ENCODE results near the gene CD28.

CD28 gene

GRCh38 chr2:203707530-203707929 is 1.1 kb downstream of the CD28 start:
- Histone ChIP-seq H3K4me1 (ENCODE audit: control insufficient read depth, insufficient read depth, low read length) (no peaks in the 10 kb centered on the region), H3K36me3 (ENCODE audit: control insufficient read depth, insufficient read depth, low read length) (no peaks in the 10 kb centered on the region), H3K27ac (ENCODE audit: low read depth, low read length) (no peak overlapping the region), H3K4me3 (ENCODE audit: low read length) (no peak overlapping the region), H3K9ac (ENCODE audit: low read length) (no peak overlapping the region), H3K27me3 (ENCODE audit: control insufficient read depth, insufficient read depth, low read length) (no peaks in the 10 kb centered on the region)

GRCh38 chr2:203708846-203709396 is 2.5 kb downstream of the CD28 start:
- Histone ChIP-seq H3K27ac (ENCODE audit: low read depth, low read length) (no peak overlapping the region), H3K4me1 (ENCODE audit: control insufficient read depth, insufficient read depth, low read length) (no peaks in the 10 kb centered on the region), H3K9ac (ENCODE audit: low read length) (no peak overlapping the region), H3K36me3 (ENCODE audit: control insufficient read depth, insufficient read depth, low read length) (no peaks in the 10 kb centered on the region), H3K27me3 (ENCODE audit: control insufficient read depth, insufficient read depth, low read length) (no peaks in the 10 kb centered on the region), H3K4me3 (ENCODE audit: low read length) (peak overlapping the region; percentile 5)

GRCh38 chr2:203709416-203710040 is 3.1 kb downstream of the CD28 start:
- Histone ChIP-seq H3K27ac (ENCODE audit: low read depth, low read length) (no peak overlapping the region), H3K4me1 (ENCODE audit: control insufficient read depth, insufficient read depth, low read length) (no peaks in the 10 kb centered on the region), H3K4me3 (ENCODE audit: low read length) (no peak overlapping the region), H3K9ac (ENCODE audit: low read length) (no peak overlapping the region), H3K36me3 (ENCODE audit: control insufficient read depth, insufficient read depth, low read length) (no peaks in the 10 kb centered on the region), H3K27me3 (ENCODE audit: control insufficient read depth, insufficient read depth, low read length) (no peaks in the 10 kb centered on the region)

DNA sequence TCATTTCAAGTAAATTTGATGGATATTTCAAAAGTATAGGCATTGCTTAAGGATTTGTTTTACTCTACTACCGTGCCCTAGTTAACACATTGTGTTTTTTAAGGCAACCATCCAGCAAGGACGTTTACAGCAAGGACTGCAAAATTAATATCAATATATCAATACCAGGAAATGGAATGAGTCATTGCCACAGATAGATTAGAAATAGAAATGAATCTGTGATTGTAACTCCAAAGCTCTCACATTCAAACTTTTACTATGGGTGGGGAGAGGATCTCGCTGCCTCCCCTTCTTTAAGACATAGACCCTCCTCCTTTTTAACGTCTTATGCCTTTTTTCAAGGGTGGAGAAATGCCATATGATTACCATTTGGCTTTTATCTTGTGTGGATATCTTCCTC is 3.8 kb downstream of the CD28 start:
- H3K9ac ChIP-seq (ENCODE audit: low read length), result no peak overlapping the region
- no peak overlapping the region for H3K4me3 ChIP-seq (ENCODE audit: low read length)

DNA sequence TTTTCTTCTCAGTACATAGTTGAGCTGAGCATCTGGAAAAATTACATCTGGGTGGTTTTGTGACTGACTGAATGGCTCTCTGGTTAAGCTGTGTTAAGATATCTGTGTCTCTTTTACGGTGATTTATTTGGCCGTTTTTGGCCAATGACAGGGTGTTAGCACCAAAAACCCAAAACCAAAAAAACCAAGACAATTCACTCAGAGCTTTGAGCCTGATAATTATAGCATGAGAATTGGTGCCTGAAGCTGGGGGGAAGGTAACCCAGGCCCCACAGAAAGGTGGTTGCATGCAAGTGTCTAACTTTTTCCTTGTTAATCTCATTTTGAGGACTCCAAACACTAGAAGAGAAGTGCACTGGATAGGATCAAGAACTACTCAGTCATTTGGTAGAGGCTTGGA is 4.5 kb downstream of the CD28 start:
- H3K4me1 ChIP-seq (ENCODE audit: control insufficient read depth, insufficient read depth, low read length), result no peaks in the 10 kb centered on the region
- no peak overlapping the region for H3K4me3 ChIP-seq (ENCODE audit: low read length)
- H3K36me3 ChIP-seq (ENCODE audit: control insufficient read depth, insufficient read depth, low read length), result no peaks in the 10 kb centered on the region
- no peaks in the 10 kb centered on the region for H3K27me3 ChIP-seq (ENCODE audit: control insufficient read depth, insufficient read depth, low read length)
- H3K27ac ChIP-seq (ENCODE audit: low read depth, low read length), result no peak overlapping the region
- H3K9ac ChIP-seq (ENCODE audit: low read length), result no peak overlapping the region

More for the DNA sequence above, 3.8 kb downstream of the CD28 start:
- H3K36me3 ChIP-seq (ENCODE audit: control insufficient read depth, insufficient read depth, low read length), result no peaks in the 10 kb centered on the region
- H3K27ac ChIP-seq (ENCODE audit: low read depth, low read length), result no peak overlapping the region
- no peaks in the 10 kb centered on the region for H3K4me1 ChIP-seq (ENCODE audit: control insufficient read depth, insufficient read depth, low read length)
- H3K27me3 ChIP-seq (ENCODE audit: control insufficient read depth, insufficient read depth, low read length), result no peaks in the 10 kb centered on the region

GRCh38 chr2:203711399-203711798 is 5.0 kb downstream of the CD28 start:
- Histone ChIP-seq H3K9ac (ENCODE audit: low read length) (no peak overlapping the region), H3K27me3 (ENCODE audit: control insufficient read depth, insufficient read depth, low read length) (no peaks in the 10 kb centered on the region), H3K36me3 (ENCODE audit: control insufficient read depth, insufficient read depth, low read length) (no peaks in the 10 kb centered on the region), H3K4me3 (ENCODE audit: low read length) (no peak overlapping the region), H3K4me1 (ENCODE audit: control insufficient read depth, insufficient read depth, low read length) (no peaks in the 10 kb centered on the region), H3K27ac (ENCODE audit: low read depth, low read length) (no peak overlapping the region)

DNA sequence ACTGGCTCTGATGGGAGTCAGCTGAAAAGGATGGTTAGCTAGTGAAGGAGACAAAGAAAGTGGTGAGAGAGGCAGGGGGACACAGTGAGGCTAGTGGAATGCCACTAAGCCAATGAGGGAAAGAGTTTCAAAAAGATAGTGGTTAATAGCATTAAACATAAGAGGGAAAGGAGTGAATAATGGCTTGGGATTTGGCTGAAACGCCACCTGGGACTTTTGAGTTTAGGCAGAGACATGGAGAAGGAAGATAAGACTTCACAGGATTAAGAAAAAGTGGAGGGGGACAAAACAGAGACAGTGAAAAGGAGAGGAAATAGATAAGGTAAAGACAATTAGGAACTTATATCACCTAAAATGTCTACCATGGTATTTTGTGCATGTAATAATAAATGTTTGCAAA is 6.9 kb downstream of the CD28 start:
- H3K27ac ChIP-seq (ENCODE audit: low read depth, low read length), result no peak overlapping the region
- no peak overlapping the region for H3K4me3 ChIP-seq (ENCODE audit: low read length)
- H3K9ac ChIP-seq (ENCODE audit: low read length), result no peak overlapping the region
- no peaks in the 10 kb centered on the region for H3K4me1 ChIP-seq (ENCODE audit: control insufficient read depth, insufficient read depth, low read length)
- no peaks in the 10 kb centered on the region for H3K27me3 ChIP-seq (ENCODE audit: control insufficient read depth, insufficient read depth, low read length)
- no peaks in the 10 kb centered on the region for H3K36me3 ChIP-seq (ENCODE audit: control insufficient read depth, insufficient read depth, low read length)

DNA sequence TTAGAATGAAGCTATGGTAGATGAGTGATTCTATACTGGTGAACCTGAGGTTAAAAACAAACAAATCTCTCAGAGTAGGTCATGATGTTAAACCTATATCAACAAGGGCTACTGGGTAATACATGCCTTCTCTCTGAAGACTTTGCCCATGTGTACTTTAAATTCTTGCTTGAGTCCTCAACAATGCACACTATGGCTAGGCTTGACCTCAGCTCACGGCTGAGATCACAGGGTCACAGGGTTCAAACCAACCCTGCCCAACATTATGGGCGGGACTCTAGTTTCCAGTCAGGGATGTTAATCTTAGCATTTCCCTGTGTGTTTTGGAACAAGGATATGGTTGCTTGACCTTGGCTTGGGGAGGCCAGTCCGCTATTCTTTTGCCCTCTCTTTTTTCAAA is 7.7 kb downstream of the CD28 start:
- H3K9ac ChIP-seq (ENCODE audit: low read length), result no peak overlapping the region
- H3K27me3 ChIP-seq (ENCODE audit: control insufficient read depth, insufficient read depth, low read length), result no peaks in the 10 kb centered on the region
- H3K27ac ChIP-seq (ENCODE audit: low read depth, low read length), result no peak overlapping the region
- no peaks in the 10 kb centered on the region for H3K36me3 ChIP-seq (ENCODE audit: control insufficient read depth, insufficient read depth, low read length)
- H3K4me1 ChIP-seq (ENCODE audit: control insufficient read depth, insufficient read depth, low read length), result no peaks in the 10 kb centered on the region
- H3K4me3 ChIP-seq (ENCODE audit: low read length), result no peak overlapping the region

GRCh38 chr2:203715744-203716143 is 9.3 kb downstream of the CD28 start:
- H3K36me3 ChIP-seq (ENCODE audit: control insufficient read depth, insufficient read depth, low read length), result no peaks in the 10 kb centered on the region
- no peaks in the 10 kb centered on the region for H3K4me1 ChIP-seq (ENCODE audit: control insufficient read depth, insufficient read depth, low read length)
- no peak overlapping the region for H3K9ac ChIP-seq (ENCODE audit: low read length)
- H3K27ac ChIP-seq (ENCODE audit: low read depth, low read length), result no peak overlapping the region
- H3K27me3 ChIP-seq (ENCODE audit: control insufficient read depth, insufficient read depth, low read length), result no peaks in the 10 kb centered on the region
- no peak overlapping the region for H3K4me3 ChIP-seq (ENCODE audit: low read length)

- no peak overlapping the region for H3K27ac ChIP-seq (ENCODE audit: low read depth, low read length)
- H3K36me3 ChIP-seq (ENCODE audit: control insufficient read depth, insufficient read depth, low read length), result no peaks in the 10 kb centered on the region
These were observed 11.6 kb downstream of the CD28 start for GRCh38 chr2:203718087-203718486.

GRCh38 chr2:203719456-203720410 is 13.3 kb downstream of the CD28 start:
- Histone ChIP-seq H3K36me3 (ENCODE audit: control insufficient read depth, insufficient read depth, low read length) (no peaks in the 10 kb centered on the region), H3K27ac (ENCODE audit: low read depth, low read length) (no peak overlapping the region), H3K4me3 (ENCODE audit: low read length) (no peak overlapping the region), H3K4me1 (ENCODE audit: control insufficient read depth, insufficient read depth, low read length) (no peaks in the 10 kb centered on the region), H3K27me3 (ENCODE audit: control insufficient read depth, insufficient read depth, low read length) (no peaks in the 10 kb centered on the region), H3K9ac (ENCODE audit: low read length) (no peak overlapping the region)

More at GRCh38 chr2:203718087-203718486, 11.6 kb downstream of the CD28 start:
- Histone ChIP-seq H3K4me3 (ENCODE audit: low read length) (no peak overlapping the region), H3K27me3 (ENCODE audit: control insufficient read depth, insufficient read depth, low read length) (no peaks in the 10 kb centered on the region), H3K4me1 (ENCODE audit: control insufficient read depth, insufficient read depth, low read length) (no peaks in the 10 kb centered on the region), H3K9ac (ENCODE audit: low read length) (no peak overlapping the region)

DNA sequence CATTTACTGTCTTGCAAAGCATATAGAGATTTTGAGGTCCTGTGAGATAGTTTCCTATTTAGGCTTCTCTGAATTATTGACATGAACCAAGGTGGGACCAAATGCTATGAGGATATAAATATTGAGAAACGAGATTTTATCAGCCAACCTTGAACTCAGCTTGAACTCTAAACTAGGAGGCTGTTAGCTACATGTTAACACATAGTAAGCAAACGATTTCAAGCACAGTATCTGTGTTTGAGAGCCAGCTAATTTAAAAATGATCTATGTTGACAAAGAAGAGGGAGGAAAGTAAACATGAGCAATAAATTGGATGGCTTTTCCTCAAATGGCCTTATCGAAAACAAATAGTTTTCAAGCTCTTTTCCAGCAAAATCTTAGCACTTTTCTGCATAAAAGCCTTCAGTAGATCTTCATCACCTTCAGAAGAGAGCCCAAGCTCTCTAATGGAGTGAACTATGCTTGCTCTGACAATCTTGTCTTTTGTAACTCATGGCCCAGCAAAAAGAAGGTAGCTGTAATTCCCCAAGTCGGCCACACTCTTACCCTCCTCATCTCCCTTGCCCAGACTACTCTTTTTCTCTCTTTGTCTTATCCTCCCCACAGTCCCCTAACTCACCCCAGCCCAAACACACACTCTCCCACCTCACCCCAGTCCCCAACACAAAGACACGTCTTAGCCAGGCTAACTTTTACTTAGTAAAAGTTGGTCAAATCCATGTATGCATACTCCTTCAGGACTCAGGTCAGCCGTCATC is 14.7 kb downstream of the CD28 start:
- no peaks in the 10 kb centered on the region for H3K36me3 ChIP-seq (ENCODE audit: control insufficient read depth, insufficient read depth, low read length)
- no peaks in the 10 kb centered on the region for H3K27me3 ChIP-seq (ENCODE audit: control insufficient read depth, insufficient read depth, low read length)
- H3K27ac ChIP-seq (ENCODE audit: low read depth, low read length), result no peak overlapping the region
- H3K9ac ChIP-seq (ENCODE audit: low read length), result no peak overlapping the region
- no peaks in the 10 kb centered on the region for H3K4me1 ChIP-seq (ENCODE audit: control insufficient read depth, insufficient read depth, low read length)
- H3K4me3 ChIP-seq (ENCODE audit: low read length), result no peak overlapping the region

Measured in rectal smooth muscle tissue (tissue), 1 donor.